ENCODE measurements around the gene NCR3LG1. TPM values are rescaled to one million over a fixed set of nuclear protein-coding genes. Genes with fewer than 3 reads are reported as not detected.
A peak's percentile ranks its signal among the peaks of the same experiment; 100 is the strongest.

The NCR3LG1 gene
- polyA plus RNA-seq, 1 of the 3 experiments (the other 2 are of a cell fraction) = 0.67 TPM

DNA sequence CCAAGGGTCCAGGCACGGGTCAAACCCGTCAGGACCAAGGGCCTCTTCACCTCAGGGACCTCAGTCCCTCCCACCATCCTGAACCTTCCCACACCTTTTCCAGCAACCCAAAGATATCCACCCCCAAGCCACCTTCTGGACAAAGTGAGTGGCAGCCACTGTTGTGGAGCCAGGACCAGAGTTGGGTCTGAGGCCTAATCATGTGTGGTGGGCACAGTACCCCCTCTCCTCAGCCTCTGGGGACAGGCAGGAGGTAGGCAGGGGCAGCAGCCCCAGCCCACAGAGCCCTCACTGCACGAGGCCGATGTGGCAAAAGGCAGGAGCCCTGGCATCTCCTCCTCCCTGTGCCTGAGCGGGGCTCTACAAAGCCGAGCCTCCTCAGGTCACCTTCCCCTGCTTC, 34.3 kb downstream of the NCR3LG1 start:
- Histone ChIP-seq H3K36me3 (replicated peaks in 1 of 2; ENCODE audit: control insufficient read depth in 1 of 2, insufficient read depth in 2 of 2, low read length in 1 of 2) (no peaks in the 10 kb centered on the region), H3K4me3 (ENCODE audit: low read depth in 2 of 2, low read length in 1 of 2) (no peak overlapping the region), H4K20me1 (ENCODE audit: insufficient read depth) (no peaks in the 10 kb centered on the region), H3K27ac (ENCODE audit: low read depth in 2 of 2, low read length in 1 of 2) (no peak overlapping the region), H3K4me1 (ENCODE audit: control insufficient read depth in 1 of 2, insufficient read depth in 2 of 2, low read depth in 1 of 2, low read length in 1 of 2) (peaks cover 4% of the 10 kb centered on the region in 2 experiments; a peak in 1 of 4 replicates), H3K4me2 (no peak overlapping the region), H3K27me3 (ENCODE audit: insufficient read depth) (peaks cover 8% of the 10 kb centered on the region; the same call in 1 of the 2 replicates), H3K9ac (no peak overlapping the region), H3K9me2 (no peaks in the 10 kb centered on the region), H2AFZ (ENCODE audit: low read depth) (no peak overlapping the region), H3K9me3 (no peaks in the 10 kb centered on the region), H3K79me2 (ENCODE audit: insufficient read depth) (no peaks in the 10 kb centered on the region), H3F3A (replicated peaks; ENCODE audit: insufficient read depth) (no peaks in the 10 kb centered on the region)
- DNase-seq = peak; percentile 3
- 61% methylated on average over 4 of the region's 6 CpGs for WGBS (ENCODE audit: low lambda C conversion rate)
- TF ChIP-seq NFIC (IDR thresholded peaks at IDR 0.05; ENCODE audit: borderline replicate concordance) (no peak), SMC3 (IDR thresholded peaks at IDR 0.05; ENCODE audit: low read depth, low read length) (no peak), JUND (IDR thresholded peaks at IDR 0.05) (no peak), CHD2 (IDR thresholded peaks at IDR 0.05; ENCODE audit: low read length, partially characterized antibody) (no peak), FOXJ3 (CRISPR knock-in tag; IDR thresholded peaks at IDR 0.05) (no peak), MXI1 (IDR thresholded peaks at IDR 0.05; ENCODE audit: low read depth, low read length) (no peak)
- TF ChIP-seq, protein P1, sequence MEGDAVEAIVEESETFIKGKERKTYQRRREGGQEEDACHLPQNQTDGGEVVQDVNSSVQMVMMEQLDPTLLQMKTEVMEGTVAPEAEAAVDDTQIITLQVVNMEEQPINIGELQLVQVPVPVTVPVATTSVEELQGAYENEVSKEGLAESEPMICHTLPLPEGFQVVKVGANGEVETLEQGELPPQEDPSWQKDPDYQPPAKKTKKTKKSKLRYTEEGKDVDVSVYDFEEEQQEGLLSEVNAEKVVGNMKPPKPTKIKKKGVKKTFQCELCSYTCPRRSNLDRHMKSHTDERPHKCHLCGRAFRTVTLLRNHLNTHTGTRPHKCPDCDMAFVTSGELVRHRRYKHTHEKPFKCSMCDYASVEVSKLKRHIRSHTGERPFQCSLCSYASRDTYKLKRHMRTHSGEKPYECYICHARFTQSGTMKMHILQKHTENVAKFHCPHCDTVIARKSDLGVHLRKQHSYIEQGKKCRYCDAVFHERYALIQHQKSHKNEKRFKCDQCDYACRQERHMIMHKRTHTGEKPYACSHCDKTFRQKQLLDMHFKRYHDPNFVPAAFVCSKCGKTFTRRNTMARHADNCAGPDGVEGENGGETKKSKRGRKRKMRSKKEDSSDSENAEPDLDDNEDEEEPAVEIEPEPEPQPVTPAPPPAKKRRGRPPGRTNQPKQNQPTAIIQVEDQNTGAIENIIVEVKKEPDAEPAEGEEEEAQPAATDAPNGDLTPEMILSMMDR (IDR thresholded peaks at IDR 0.05) = no peak
- POLR2A ChIA-PET = no interaction called here
- CTCF ChIA-PET = interaction anchor here (0.5 to 18.5 kb wide), 9 partner anchors 12 to 127 kb away, joined by 3 to 1101 read pairs (median 4); no protein-coding TSS in a partner anchor

GRCh38 chr11:17386331-17387084, 34.9 kb downstream of the NCR3LG1 start:
- DNase-seq = peak; percentile 74
- Histone ChIP-seq H3K9me3 (no peaks in the 10 kb centered on the region), H3K4me1 (ENCODE audit: control insufficient read depth in 1 of 2, insufficient read depth in 2 of 2, low read depth in 1 of 2, low read length in 1 of 2) (peaks cover 0 to 4% of the 10 kb centered on the region in 2 experiments; a peak in 1 of 4 replicates), H3K9me2 (no peaks in the 10 kb centered on the region), H3K27me3 (ENCODE audit: insufficient read depth) (peaks cover 8% of the 10 kb centered on the region; the same call in 1 of the 2 replicates), H3K9ac (no peak overlapping the region), H3K36me3 (replicated peaks in 1 of 2; ENCODE audit: control insufficient read depth in 1 of 2, insufficient read depth in 2 of 2, low read length in 1 of 2) (no peaks in the 10 kb centered on the region), H2AFZ (ENCODE audit: low read depth) (no peak overlapping the region), H3K79me2 (ENCODE audit: insufficient read depth) (no peaks in the 10 kb centered on the region), H3F3A (replicated peaks; ENCODE audit: insufficient read depth) (no peaks in the 10 kb centered on the region), H3K27ac (ENCODE audit: low read depth in 2 of 2, low read length in 1 of 2) (no peak overlapping the region), H3K4me3 (ENCODE audit: low read depth in 2 of 2, low read length in 1 of 2) (no peak overlapping the region), H4K20me1 (ENCODE audit: insufficient read depth) (no peaks in the 10 kb centered on the region), H3K4me2 (no peak overlapping the region)
- TF ChIP-seq, protein P1 (IDR thresholded peaks at IDR 0.05) = peak; percentile 52
- TF ChIP-seq, protein P2, sequence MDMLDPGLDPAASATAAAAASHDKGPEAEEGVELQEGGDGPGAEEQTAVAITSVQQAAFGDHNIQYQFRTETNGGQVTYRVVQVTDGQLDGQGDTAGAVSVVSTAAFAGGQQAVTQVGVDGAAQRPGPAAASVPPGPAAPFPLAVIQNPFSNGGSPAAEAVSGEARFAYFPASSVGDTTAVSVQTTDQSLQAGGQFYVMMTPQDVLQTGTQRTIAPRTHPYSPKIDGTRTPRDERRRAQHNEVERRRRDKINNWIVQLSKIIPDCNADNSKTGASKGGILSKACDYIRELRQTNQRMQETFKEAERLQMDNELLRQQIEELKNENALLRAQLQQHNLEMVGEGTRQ (IDR thresholded peaks at IDR 0.05; ENCODE audit: borderline replicate concordance, low read depth, low read length) = no peak
- TF ChIP-seq RXRA (IDR thresholded peaks at IDR 0.05; ENCODE audit: borderline replicate concordance, low read depth) (no peak), RAD21 (IDR thresholded peaks at IDR 0.05; ENCODE audit: low read length) (peak; percentile 62), SMC3 (IDR thresholded peaks at IDR 0.05; ENCODE audit: low read depth, low read length) (peak; percentile 80), EZH2phosphoT487 (IDR thresholded peaks at IDR 0.05; ENCODE audit: borderline replicate concordance, low read depth) (no peak)
- ChIA-PET POLR2A (no interaction called here), CTCF (interaction anchor here (0.5 to 18.5 kb wide), 12 partner anchors 12 to 127 kb away, joined by 3 to 1101 read pairs (median 3); no protein-coding TSS in a partner anchor)
- WGBS (ENCODE audit: low lambda C conversion rate) = 83% methylated on average over 11 of the region's 23 CpGs
